T47D (cell line): Measurements from ENCODE around the gene PEAR1.

Experiments used
- DNase-seq, 2 experiments: peaks; one replicate each; pipeline versions ENCODE4 v3.0.0 to v3.0.0-alpha.2; 2011 to 2012; ENCODE audit warnings: low read depth in 1 of 2, low spot score in 1 of 2
- JUND ChIP-seq: IDR thresholded peaks from 2 replicates; pipeline ENCODE4 v1.6.1; 2012; ENCODE audit warnings: low read depth
- in situ Hi-C: cut with HindIII; loops from 2 replicates; pipeline ENCODE4 v1.10.0; 2016; ENCODE audit warnings: low sequenced_read_pairs, low pct_unique_long_range_greater_than_20kb

Gene PEAR1

DNA sequence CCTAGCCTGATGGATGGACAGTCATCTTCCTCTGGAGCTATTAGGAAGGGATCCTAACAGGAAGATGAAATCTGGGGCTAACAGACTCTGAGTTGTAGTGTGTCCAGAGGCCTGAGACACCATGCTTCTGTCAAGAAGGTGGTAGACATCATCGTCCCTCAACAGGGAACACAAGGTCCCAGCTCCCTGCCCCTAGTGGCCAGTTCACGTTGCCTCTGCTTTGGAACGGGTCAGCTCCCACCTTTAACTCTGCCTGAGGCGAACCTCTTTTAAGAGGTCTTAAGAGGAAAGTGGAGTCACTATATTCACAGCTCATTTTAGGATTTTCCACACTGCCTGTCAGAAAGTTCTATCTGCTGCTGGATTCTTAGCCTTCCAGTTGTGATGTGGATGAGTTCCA, 55.2 kb downstream of the PEAR1 start:
- TF ChIP-seq JUND, result no peak
- in situ Hi-C loops, result no loop called here
- no peak for DNase-seq

- DNase-seq, result no peak
- in situ Hi-C loops, result no loop called here
- TF ChIP-seq JUND, result no peak
Observed at GRCh38 chr1:156949127-156949526, 55.6 kb downstream of the PEAR1 start.

GRCh38 chr1:156951371-156951770, 57.9 kb downstream of the PEAR1 start:
- in situ Hi-C loops, result no loop called here
- TF ChIP-seq JUND, result no peak
- no peak for DNase-seq

DNA sequence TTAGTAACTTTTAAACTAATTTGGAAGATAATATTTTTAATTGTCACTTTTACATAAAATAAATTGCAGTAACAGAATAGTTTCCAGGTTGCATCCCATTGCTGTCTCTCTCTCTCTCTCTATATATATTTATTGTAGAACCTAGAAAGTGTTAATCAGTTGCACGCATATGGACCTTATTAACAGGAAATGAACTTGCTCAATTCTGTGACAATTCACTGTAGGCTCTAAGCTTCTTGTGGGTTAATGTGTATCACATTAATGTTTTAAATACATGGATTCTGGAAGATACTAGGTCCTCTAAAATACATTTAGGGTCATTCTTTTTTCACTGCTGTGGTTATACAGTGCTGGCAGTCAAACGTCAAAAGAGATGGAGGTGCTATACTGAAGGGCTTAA, 60.1 kb downstream of the PEAR1 start:
- in situ Hi-C loops, result no loop called here
- TF ChIP-seq JUND, result no peak
- no peak for DNase-seq

GRCh38 chr1:156956333-156956732, 62.8 kb downstream of the PEAR1 start:
- no peak for DNase-seq
- in situ Hi-C loops, result no loop called here
- TF ChIP-seq JUND, result no peak

- TF ChIP-seq JUND, result no peak
- no peak for DNase-seq
- in situ Hi-C loops, result no loop called here
Observed at GRCh38 chr1:156957634-156958033, 64.1 kb downstream of the PEAR1 start.

DNA sequence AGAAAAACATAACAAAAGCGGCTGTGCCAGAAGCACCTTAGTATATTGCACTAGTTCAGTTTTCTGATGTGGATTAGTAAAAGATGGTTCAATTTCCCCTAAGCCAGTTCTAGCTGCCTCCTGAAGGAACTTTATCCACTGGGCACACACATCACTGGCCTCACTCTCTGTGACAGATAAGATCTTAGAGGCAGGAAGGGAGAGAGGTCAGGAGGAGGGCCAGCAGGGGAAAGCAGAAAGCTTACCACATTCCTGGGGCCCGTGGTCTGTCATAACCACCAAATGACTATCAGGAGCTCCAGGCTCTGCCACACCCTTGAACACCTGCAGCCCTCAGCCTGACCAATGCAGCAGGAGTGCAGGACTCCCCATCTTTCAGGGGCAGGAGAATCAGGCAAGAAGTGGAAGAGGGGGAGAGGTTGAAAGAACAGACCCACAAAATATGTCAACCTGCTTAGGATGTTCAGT, 64.8 kb downstream of the PEAR1 start:
- in situ Hi-C loops, result no loop called here
- TF ChIP-seq JUND, result no peak
- DNase-seq, result no peak

DNA sequence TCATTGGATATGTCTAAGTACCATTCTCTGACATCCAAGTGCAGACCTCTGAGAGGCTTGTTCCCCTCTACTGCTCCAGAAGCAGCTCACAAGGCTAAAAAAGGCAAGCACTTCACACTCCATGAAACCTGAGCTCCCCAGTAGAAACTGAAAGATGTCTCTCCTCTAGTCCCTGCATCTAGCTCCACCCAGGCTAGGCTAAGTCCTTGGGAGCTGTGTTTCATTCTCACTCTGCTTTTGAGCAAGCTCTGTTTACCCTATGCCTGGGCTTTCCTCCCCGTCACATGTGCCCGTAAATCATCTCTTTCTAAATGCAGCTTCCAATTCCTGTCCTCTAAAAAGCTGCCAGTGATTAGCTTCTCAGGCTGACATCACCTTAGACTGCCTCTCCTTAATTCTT, 65.9 kb downstream of the PEAR1 start:
- no peak for DNase-seq
- TF ChIP-seq JUND, result no peak
- in situ Hi-C loops, result no loop called here

- no peak for TF ChIP-seq JUND
- in situ Hi-C loops, result no loop called here
- no peak for DNase-seq
Observed at GRCh38 chr1:156959925-156960324, 66.4 kb downstream of the PEAR1 start.

DNA sequence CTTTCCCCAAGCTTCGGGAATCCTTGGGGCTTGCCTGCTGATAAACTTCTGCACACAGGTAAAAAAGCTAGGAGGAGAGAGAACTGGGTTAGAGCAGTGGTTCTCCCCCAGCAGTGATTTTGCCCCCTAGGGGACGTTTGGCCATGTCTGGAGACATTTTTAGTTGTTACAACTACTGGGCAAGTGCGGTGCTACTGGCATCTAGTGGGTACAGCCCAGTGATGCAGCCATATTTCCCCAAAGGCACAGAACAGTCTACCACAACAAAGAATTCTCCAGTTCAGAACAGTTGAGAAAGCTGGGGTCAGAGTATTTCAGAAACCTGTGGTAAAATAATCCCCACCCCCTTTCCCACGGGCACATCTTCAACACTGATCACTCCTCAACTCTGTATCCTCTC, 68.2 kb downstream of the PEAR1 start:
- in situ Hi-C loops, result no loop called here
- DNase-seq, result peak in 1 of 2 experiments; percentile 54
- TF ChIP-seq JUND, result no peak

DNA sequence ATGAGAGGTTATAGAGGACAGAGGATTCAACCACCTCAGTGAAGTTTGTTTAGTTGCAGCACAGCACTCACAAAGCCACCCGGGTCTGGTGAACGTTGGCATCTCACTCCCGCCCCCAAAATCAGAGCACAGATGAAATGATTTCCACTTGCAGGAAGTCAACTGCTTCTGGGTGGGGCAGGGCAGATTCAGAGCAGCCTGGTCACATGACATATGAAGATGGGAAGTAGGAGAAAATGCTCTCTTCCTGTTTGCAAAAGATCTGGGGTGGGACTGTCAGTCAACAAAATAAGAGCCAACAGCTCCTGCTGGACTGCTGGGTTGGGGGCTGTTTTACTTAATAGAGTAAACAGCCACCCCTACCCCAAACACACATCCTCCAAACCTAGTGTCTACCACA, 70.1 kb downstream of the PEAR1 start:
- DNase-seq, result no peak
- TF ChIP-seq JUND, result no peak
- in situ Hi-C loops, result no loop called here

DNA sequence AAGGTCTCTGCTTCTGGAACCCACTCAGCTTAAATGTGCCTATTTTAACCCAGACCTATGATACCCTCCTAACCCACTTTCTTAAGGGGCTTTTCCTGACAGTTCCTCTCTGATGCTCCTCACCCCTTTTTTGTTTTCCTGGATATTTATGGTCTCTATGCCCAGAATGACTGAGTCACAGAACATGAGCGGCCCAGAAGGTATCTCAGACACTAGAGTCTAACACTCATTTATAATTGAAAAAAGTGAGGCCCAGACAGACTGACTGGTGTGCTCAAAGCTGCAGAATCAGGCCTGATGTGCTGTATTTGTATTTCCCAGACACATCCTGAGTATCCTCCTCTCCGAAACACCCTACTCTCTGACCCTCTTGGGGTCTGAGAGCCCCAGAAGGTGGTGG, 70.9 kb downstream of the PEAR1 start:
- TF ChIP-seq JUND, result no peak
- DNase-seq, result no peak
- in situ Hi-C loops, result no loop called here
